ENCODE data around the gene CDKAL1.

GRCh38 chr6:20681243-20681684, 147.0 kb downstream of the CDKAL1 start:
- TF ChIP-seq POLR2AphosphoS5 (IDR thresholded peaks at IDR 0.05; ENCODE audit: low read depth, low read length) (no peak), TAF1 (IDR thresholded peaks at IDR 0.05; ENCODE audit: low read depth, low read length) (no peak), POLR2A (IDR thresholded peaks at IDR 0.05; ENCODE audit: low read depth, low read length) (no peak)
